ENCODE measurements around the gene KLHL36.

DNA sequence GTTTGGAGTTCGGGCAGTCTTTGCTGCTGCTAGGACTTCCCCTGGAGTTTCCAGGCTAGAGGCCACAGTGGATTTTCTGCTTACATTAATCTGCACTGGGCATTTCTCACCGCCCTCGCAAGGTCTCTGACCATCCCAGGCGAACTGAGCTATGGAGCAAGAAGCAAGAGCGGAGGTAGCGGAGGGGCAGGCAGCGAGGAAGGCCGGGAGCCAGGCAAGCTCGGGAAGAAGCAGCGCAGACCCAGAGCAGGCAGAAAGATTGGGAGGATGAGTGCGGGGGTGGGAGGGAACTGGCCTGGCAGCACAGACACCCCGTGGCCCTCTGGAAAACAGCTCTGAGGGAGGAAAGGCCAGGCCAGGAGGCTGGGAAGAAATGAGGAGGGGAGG is 34.2 kb upstream of the KLHL36 start:
- TF ChIP-seq, protein P1, sequence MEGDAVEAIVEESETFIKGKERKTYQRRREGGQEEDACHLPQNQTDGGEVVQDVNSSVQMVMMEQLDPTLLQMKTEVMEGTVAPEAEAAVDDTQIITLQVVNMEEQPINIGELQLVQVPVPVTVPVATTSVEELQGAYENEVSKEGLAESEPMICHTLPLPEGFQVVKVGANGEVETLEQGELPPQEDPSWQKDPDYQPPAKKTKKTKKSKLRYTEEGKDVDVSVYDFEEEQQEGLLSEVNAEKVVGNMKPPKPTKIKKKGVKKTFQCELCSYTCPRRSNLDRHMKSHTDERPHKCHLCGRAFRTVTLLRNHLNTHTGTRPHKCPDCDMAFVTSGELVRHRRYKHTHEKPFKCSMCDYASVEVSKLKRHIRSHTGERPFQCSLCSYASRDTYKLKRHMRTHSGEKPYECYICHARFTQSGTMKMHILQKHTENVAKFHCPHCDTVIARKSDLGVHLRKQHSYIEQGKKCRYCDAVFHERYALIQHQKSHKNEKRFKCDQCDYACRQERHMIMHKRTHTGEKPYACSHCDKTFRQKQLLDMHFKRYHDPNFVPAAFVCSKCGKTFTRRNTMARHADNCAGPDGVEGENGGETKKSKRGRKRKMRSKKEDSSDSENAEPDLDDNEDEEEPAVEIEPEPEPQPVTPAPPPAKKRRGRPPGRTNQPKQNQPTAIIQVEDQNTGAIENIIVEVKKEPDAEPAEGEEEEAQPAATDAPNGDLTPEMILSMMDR (conservative IDR thresholded peaks at IDR 0.05; ENCODE audit: low read depth, low read length), result no peak
- TF ChIP-seq EZH2 (IDR thresholded peaks at IDR 0.05; ENCODE audit: borderline replicate concordance, low read depth, low read length, poor library complexity, severe bottlenecking), result no peak

Measured in A673 (cell line).